Right lobe of liver (tissue), 6 donors: Measurements from ENCODE around the gene CENPI. TPM values are rescaled to one million over a fixed set of nuclear protein-coding genes. Genes with fewer than 3 reads are reported as not detected.
"Not testable (repeated sequence)": the region's sequence is repeated elsewhere in the genome, so short reads cannot be mapped to it uniquely, and the experiment has no call there.

Experiments
- ATAC-seq, 4 donors: fragments of 200-7000 bp; cut with Tn5 transposase; one replicate each; pipeline ENCODE4 v1.9.1; 2020; ENCODE audit warnings: mild to moderate bottlenecking in 4 of 4, moderate library complexity in 4 of 4
- DNase-seq, 3 donors: peaks; one replicate each; pipeline ENCODE4 v3.0.0-alpha.2; 2020
- H3K27ac ChIP-seq, 3 donors: fragments of 200-600 bp; one replicate each; pipeline ENCODE4 v1.8.0; 2022
- H3K27me3 ChIP-seq, 2 donors: fragments of 200-600 bp; one replicate each; pipeline ENCODE4 v1.8.0; 2022
- H3K36me3 ChIP-seq, 4 donors: fragments of 200-600 bp; sonication (generic) in 1 of 4; one replicate each; pipeline versions ENCODE4 v1.5.1 to v1.8.0; 2017 to 2022; ENCODE audit warnings: control low read depth in 1 of 4
- H3K4me1 ChIP-seq, 4 donors: fragments of 200-600 bp; sonication (generic) in 1 of 4; one replicate each; pipeline versions ENCODE4 v1.5.1 to v1.8.0; 2017 to 2022; ENCODE audit warnings: control low read depth in 1 of 4
- H3K4me3 ChIP-seq, 3 donors: fragments of 200-600 bp; one replicate each; pipeline ENCODE4 v1.8.0; 2022
- H3K9me3 ChIP-seq, 4 donors: fragments of 200-600 bp; sonication (generic) in 1 of 4; one replicate each; pipeline versions ENCODE4 v1.5.1 to v1.8.0; 2017 to 2022; ENCODE audit warnings: control low read depth in 1 of 4
- POLR2A ChIP-seq: fragments of 450-650 bp; IDR thresholded peaks from one replicate; pipeline ENCODE4 v1.6.1; 2017; ENCODE audit warnings: antibody characterized with exemption, mild to moderate bottlenecking
- WGBS: methylation state at CpG from one replicate; pipeline ENCODE4 v1.1.6; 2018; ENCODE audit warnings: low coverage, low lambda C conversion rate; ENCODE audit not compliant: insufficient coverage; ENCODE audit errors: missing lambda C conversion rate; 5-methylcytosine and 5-hydroxymethylcytosine counted together
- intact Hi-C, 2 donors: fragments of 100-400 bp; cut with DNase I; formaldehyde crosslinking; loops; one replicate each; pipeline versions ENCODE4 v1.11.2 to v1.14.1; 2022
- long read RNA-seq: library from polyadenylated mRNA; unstranded; transcript quantifications from one replicate; pipeline ENCODE4 v2.0.0, GENCODE V29; 2019
- total RNA-seq, 6 experiments: library from RNA; depleted of rRNA in 2 of 6; stranded (reverse); fragments of >200 nt in 2 of 6; fragmentation: NEBNext Ultra II Directional in 3 of 6; extraction: Animal tissue kit (Norgen Biotek cat#: 25700) in 3 of 6; gene quantifications; one replicate each; pipeline versions ENCODE4 v1.1.0 to v1.2.4, GENCODE V29; 2016 to 2023
- TF ChIP-seq, protein P1 (sequence below), 4 donors: fragments of 200-600 bp in 3 of 4; fragments of 450-650 bp in 1 of 4; IDR thresholded peaks; one replicate each; pipeline versions ENCODE4 v1.5.1 to v1.8.0; 2016 to 2022; ENCODE audit warnings: antibody characterized with exemption in 4 of 4, mild to moderate bottlenecking in 2 of 4
- donor health status: DM: no; HTN: yes; CAD: no.
- donor health status: DM: no; HTN: no; CAD: no.
- donor health status: DM: no; HTN: no; CAD: no.
- donor health status: DM: no; HTN: yes; CAD: no.
- donor health status: DM: no; HTN: yes; CAD: no.

The CENPI gene, protein sequence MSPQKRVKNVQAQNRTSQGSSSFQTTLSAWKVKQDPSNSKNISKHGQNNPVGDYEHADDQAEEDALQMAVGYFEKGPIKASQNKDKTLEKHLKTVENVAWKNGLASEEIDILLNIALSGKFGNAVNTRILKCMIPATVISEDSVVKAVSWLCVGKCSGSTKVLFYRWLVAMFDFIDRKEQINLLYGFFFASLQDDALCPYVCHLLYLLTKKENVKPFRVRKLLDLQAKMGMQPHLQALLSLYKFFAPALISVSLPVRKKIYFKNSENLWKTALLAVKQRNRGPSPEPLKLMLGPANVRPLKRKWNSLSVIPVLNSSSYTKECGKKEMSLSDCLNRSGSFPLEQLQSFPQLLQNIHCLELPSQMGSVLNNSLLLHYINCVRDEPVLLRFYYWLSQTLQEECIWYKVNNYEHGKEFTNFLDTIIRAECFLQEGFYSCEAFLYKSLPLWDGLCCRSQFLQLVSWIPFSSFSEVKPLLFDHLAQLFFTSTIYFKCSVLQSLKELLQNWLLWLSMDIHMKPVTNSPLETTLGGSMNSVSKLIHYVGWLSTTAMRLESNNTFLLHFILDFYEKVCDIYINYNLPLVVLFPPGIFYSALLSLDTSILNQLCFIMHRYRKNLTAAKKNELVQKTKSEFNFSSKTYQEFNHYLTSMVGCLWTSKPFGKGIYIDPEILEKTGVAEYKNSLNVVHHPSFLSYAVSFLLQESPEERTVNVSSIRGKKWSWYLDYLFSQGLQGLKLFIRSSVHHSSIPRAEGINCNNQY
- 1 to 10 TPM in 1 of 6 experiments, under 1 TPM in 5; 0.13 to 1.3 (median 0.54) TPM for total RNA-seq
- long read RNA-seq = 0 reads

DNA sequence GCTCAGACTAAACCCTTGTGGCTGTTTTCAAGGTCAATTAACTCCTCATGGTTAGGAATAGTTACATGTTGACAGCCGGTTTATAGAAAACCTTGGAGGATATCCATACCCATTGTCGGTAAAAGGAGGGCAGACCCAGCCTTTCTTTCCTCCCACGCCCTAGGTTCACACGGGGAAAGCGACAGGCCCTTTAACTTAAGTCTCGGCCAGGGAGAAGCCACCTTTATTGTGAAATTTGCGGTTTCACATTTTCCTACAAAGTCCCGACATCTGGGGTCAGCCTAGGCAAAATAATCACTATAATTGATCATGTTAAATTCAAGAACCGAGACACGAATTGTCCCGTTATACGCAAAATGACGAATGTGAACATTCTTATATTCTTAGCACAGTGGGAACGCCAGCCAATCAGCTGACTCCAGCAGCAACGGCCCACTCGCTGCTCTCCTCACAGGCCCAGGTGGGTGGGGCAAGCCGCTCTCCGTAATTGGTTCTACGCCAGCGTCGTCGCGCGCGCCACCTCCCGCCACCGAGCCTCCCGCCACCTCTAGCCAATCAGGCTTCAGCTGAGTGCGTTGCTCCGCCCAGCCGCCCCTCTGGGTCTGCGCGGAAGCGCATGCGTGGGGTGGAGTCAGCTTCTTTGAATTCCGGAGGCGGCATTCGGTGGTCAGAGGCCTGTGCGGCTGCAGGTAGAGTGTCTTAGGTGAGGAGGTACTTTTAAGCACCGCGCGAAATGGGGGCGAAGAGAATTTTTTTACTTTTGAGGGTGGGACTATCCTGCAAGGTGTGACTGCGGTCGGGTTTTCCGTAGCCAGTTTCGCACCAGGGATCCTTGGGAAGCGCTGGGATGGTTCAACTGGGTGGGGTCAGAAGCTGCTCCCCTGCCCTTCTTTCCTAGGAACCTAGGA is at the start of gene CENPI:
TSS of gene CENPI (plus strand) at position 659 of the 908 bp plus-strand sequence. CDS start 2,867 bp downstream, outside the sequence.
- no peaks in the 10 kb centered on the region for H3K4me1 ChIP-seq
- ATAC-seq (peak; percentile 99 to 100 (median 99)), DNase-seq (peak; percentile 92 to 95 (median 95))
- H3K27me3 ChIP-seq = peaks cover 0 to 3% of the 10 kb centered on the region in 2 donors
- WGBS = 37% methylated on average over 34 of the region's 48 CpGs
- H3K27ac ChIP-seq = peak within 1 kb of the TSS; percentile 64 to 80 (median 68)
- H3K4me3 ChIP-seq = peak within 1 kb of the TSS; percentile 25 to 45 (median 38)
- H3K36me3 ChIP-seq = no peaks in the 10 kb centered on the region
- intact Hi-C loops = no loop called here
- H3K9me3 ChIP-seq = no peaks in the 10 kb centered on the region
- peak; percentile 76 for TF ChIP-seq POLR2A
- TF ChIP-seq, protein P1, sequence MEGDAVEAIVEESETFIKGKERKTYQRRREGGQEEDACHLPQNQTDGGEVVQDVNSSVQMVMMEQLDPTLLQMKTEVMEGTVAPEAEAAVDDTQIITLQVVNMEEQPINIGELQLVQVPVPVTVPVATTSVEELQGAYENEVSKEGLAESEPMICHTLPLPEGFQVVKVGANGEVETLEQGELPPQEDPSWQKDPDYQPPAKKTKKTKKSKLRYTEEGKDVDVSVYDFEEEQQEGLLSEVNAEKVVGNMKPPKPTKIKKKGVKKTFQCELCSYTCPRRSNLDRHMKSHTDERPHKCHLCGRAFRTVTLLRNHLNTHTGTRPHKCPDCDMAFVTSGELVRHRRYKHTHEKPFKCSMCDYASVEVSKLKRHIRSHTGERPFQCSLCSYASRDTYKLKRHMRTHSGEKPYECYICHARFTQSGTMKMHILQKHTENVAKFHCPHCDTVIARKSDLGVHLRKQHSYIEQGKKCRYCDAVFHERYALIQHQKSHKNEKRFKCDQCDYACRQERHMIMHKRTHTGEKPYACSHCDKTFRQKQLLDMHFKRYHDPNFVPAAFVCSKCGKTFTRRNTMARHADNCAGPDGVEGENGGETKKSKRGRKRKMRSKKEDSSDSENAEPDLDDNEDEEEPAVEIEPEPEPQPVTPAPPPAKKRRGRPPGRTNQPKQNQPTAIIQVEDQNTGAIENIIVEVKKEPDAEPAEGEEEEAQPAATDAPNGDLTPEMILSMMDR (IDR thresholded peaks at IDR 0.05) = no peak

DNA sequence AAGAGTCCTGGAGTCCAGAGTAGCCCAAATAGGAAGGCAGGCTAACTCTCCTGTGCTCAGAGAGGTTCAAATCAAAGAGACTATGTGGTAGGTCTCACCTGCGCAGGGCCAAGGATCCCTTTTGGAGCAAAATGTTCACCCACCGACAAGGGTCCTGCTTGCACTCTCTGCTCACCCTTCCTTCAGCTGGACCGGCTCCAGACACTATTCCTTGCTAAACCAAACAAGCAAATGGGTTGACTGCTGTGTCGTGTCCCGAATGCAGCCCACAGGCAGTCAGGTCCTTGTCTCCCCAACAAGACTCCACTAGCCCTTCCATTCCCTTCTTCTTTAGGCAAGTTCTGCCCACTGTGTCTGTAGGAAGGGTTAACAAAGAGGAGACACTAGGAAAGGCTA is 46.9 kb upstream of the CENPI start:
- 18% methylated on average over 3 of the region's 5 CpGs for WGBS
- Histone ChIP-seq H3K27ac (peak overlapping the region; percentile 70 to 78 (median 76)), H3K9me3 (no peaks in the 10 kb centered on the region), H3K4me1 (no peaks in the 10 kb centered on the region), H3K27me3 (no peaks in the 10 kb centered on the region), H3K4me3 (peak overlapping the region; percentile 52 to 66 (median 63)), H3K36me3 (no peaks in the 10 kb centered on the region)
- ATAC-seq (peak; percentile 3 to 17 (median 4)), DNase-seq (peak in 1 of 3 donors; percentile 35)
- intact Hi-C loops = no loop called here
- TF ChIP-seq, protein P1 (IDR thresholded peaks at IDR 0.05) = no peak
- no peak for TF ChIP-seq POLR2A

DNA sequence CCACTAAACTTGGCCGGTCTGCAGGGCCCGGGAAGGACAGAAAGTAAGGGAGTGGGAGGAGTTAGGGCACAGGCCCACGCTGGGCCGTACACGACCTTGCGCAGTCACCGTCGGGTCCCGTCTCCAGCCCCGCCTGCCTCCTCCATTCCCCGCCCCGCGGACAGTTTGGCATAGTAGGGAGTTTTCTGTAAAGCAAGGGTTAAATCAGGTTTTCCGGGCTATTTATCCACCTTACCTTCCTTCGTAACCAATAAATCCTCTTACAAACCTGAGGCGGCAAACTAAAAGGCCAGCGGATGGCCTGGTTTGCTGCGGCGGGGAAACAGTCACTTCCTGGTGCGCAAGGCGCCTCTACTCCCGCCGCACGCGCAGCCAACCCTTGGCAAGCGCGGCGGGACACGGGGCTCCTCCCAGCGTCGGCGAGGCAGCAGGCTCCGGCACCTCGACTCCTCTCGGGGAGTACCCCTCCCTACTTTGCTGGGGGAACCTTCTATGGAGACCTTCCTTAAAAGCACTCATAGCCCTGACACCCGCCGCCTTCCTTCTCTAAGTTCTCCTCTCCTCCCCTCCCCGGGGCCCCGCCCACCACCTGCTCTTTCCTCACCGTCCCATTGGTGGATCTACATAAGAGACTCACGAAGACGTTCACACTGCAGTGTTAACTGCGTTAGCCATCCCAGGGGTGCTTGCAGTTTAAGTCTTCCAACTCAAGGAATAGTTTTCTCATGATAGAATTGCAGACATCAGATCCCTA is 46.3 kb upstream of the CENPI start, which contains the start of gene TRMT2B:
TSS of gene TRMT2B (minus strand) at position 563 of the 754 bp plus-strand sequence. CDS start 9,822 bp downstream, outside the sequence.
- 28% methylated on average over 26 of the region's 43 CpGs for WGBS
- H3K36me3 ChIP-seq = no peaks in the 10 kb centered on the region
- H3K4me3 ChIP-seq = peak within 1 kb of the TSS; percentile 52 to 66 (median 63)
- intact Hi-C loops = no loop called here
- no peaks in the 10 kb centered on the region for H3K9me3 ChIP-seq
- DNase-seq (peak; percentile 78 to 82 (median 79)), ATAC-seq (peak; percentile 97 to 98 (median 98))
- no peaks in the 10 kb centered on the region for H3K27me3 ChIP-seq
- H3K4me1 ChIP-seq = no peaks in the 10 kb centered on the region
- TF ChIP-seq, protein P1 (IDR thresholded peaks at IDR 0.05) = no peak
- TF ChIP-seq POLR2A = peak; percentile 31
- peak within 1 kb of the TSS; percentile 70 to 78 (median 76) for H3K27ac ChIP-seq

DNA sequence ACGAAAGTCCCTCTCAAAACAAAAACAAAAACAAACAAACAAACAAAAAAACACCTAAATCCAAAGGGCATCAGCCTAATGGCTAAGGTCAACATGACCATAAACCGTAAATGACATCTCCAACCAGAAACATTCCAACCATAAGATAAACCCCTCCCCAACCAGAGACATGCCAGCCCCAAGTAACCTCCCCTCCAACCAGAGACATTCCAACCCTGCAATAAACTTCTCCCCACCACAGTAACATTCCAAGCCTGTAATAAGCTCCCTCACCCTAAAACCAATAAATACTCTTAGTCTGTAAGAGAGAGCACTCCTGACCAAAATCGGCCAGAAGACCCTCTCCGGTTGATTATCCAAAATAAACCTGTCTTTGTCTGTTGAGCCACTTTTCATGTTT is 41.5 kb upstream of the CENPI start:
- DNase-seq, H3K27me3 ChIP-seq, H3K4me3 ChIP-seq, intact Hi-C loops, ATAC-seq, H3K27ac ChIP-seq, H3K9me3 ChIP-seq, H3K36me3 ChIP-seq, H3K4me1 ChIP-seq: not testable (repeated sequence)
- 67% methylated on average over 4 of the region's 4 CpGs for WGBS
